AG04449 (cell line): ENCODE measurements around the gene TLN1.

ENCODE experiments used
- CTCF ChIA-PET: fragments of 350-600 bp; formaldehyde crosslinking; extraction: SDS; loops from one replicate; lab custom pipeline; 2021; ENCODE audit warnings: antibody characterized with exemption; lab: Yijun Ruan, JAX
- POLR2A ChIA-PET: fragments of 400-600, 350-600 bp; formaldehyde crosslinking; extraction: SDS; loops from one replicate; lab custom pipeline; 2020; ENCODE audit warnings: antibody characterized with exemption, inconsistent platforms; lab: Yijun Ruan, JAX
- DNase-seq: peaks from one replicate; pipeline ENCODE4 v3.0.0-alpha.2; 2010; ENCODE audit warnings: low read depth, low spot score
- H3K4me3 ChIP-seq: 2 replicates; pipeline ENCODE4 v1.5.1; 2011; ENCODE audit warnings: low read depth, mild to moderate bottlenecking, control low read depth, low read length
- CTCF ChIP-seq: IDR thresholded peaks from one replicate; pipeline ENCODE4 v1.5.1; 2011; ENCODE audit warnings: mild to moderate bottlenecking, moderate library complexity, low read length, control low read depth, inconsistent platforms; ENCODE audit not compliant: insufficient read depth; ENCODE audit errors: missing control alignments

The TLN1 gene

GRCh38 chr9:35758475-35759050 lies 26.6 kb upstream of the TLN1 start:
- H3K4me3 ChIP-seq, result no peak overlapping the region
- ChIA-PET POLR2A (no interaction called here), CTCF (interaction anchor here (1.0 to 1.9 kb wide), 5 partner anchors 9 to 30 kb away, joined by 3 to 4 read pairs (median 4); partner anchors contain the start of genes GBA2 and RGP1)
- no peak for DNase-seq
- no peak for TF ChIP-seq CTCF

GRCh38 chr9:35757892-35758275 lies 25.9 kb upstream of the TLN1 start:
- DNase-seq, result no peak
- CTCF ChIA-PET, result interaction anchor here (1.0 to 2.7 kb wide), 5 partner anchors 8 to 31 kb away, joined by 3 to 12 read pairs (median 4); no protein-coding TSS in a partner anchor
- no peak overlapping the region for H3K4me3 ChIP-seq

GRCh38 chr9:35757226-35757891 lies 25.4 kb upstream of the TLN1 start:
- no peak overlapping the region; the same call in 1 of the 2 replicates for H3K4me3 ChIP-seq
- ChIA-PET POLR2A (no interaction called here), CTCF (interaction anchor here (1.0 to 2.7 kb wide), 11 partner anchors 8 to 31 kb away, joined by 3 to 12 read pairs (median 4); no protein-coding TSS in a partner anchor)
- DNase-seq, result no peak
- no peak for TF ChIP-seq CTCF

More at GRCh38 chr9:35757892-35758275, 25.9 kb upstream of the TLN1 start:
- TF ChIP-seq CTCF, result no peak
- POLR2A ChIA-PET, result no interaction called here

GRCh38 chr9:35756275-35757225 lies 24.6 kb upstream of the TLN1 start:
- TF ChIP-seq CTCF, result peak; percentile 53
- ChIA-PET POLR2A (no interaction called here), CTCF (interaction anchor here (0.7 to 2.7 kb wide), 13 partner anchors 8 to 78 kb away, joined by 3 to 12 read pairs (median 3); no protein-coding TSS in a partner anchor)
- peak overlapping the region; percentile 41 for H3K4me3 ChIP-seq
- no peak for DNase-seq

- H3K4me3 ChIP-seq, result no peak overlapping the region
- no peak for DNase-seq
- POLR2A ChIA-PET, result interaction anchor here (0.6 kb wide), 1 partner anchor 68 kb away, joined by 4 read pairs; no protein-coding TSS in a partner anchor
- no peak for TF ChIP-seq CTCF
- CTCF ChIA-PET, result interaction anchor here (0.9 to 2.0 kb wide), 2 partner anchors 16 to 19 kb away, joined by 3 to 7 read pairs; no protein-coding TSS in a partner anchor
Observed at GRCh38 chr9:35755071-35755470, 23.1 kb upstream of the TLN1 start.
